ENCODE measurements around the gene SETSIP. TPM values are rescaled to one million over a fixed set of nuclear protein-coding genes. Genes with fewer than 3 reads are reported as not detected.

Gene SETSIP
- polyA plus RNA-seq, 1 donor (not counting 4 experiments of a cell fraction or from before 2014, with no cell fraction given), result 0.89 TPM

DNA sequence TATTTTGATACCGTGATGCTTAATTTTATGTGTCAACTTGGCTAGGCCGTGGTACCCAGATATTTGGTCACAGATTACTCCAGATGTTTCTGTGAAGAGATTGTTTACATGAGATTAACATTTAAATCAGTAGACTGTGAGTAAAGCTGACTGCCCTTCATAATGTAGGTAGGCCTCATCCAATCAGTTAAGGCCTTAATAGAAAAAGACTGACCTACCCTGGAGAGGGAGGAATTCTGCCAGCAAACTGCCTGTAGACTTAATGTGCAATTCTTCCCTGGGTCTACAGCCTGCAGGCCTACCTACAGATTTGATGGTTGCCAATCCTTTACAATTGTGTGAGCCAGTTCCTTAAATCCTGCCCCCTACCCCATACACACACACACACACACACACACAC is 4.3 kb downstream of the SETSIP start:
- no peaks in the 10 kb centered on the region for H3K79me2 ChIP-seq (ENCODE audit: control insufficient read depth, insufficient read depth, low read length)
- no peaks in the 10 kb centered on the region for H3K36me3 ChIP-seq (ENCODE audit: control insufficient read depth in 2 of 2, extremely low read depth in 1 of 2, insufficient read depth in 2 of 2, low read length in 2 of 2)
- H3K27ac ChIP-seq (ENCODE audit: control insufficient read depth, insufficient read depth, low read length), result no peak overlapping the region
- dilution Hi-C loops (cut with MboI; ENCODE audit: extremely low pct_ligation_motif_present, low sequenced_read_pairs), result no loop called here
- H2AFZ ChIP-seq (ENCODE audit: control insufficient read depth, low read length), result no peak overlapping the region
- DNase-seq (ENCODE audit: low read depth, low spot score) (no peak), FAIRE-seq (no peak)
- peaks cover 4% of the 10 kb centered on the region for H3K27me3 ChIP-seq (ENCODE audit: control insufficient read depth, extremely low read depth, insufficient read depth, low read length)
- H3K9me3 ChIP-seq (ENCODE audit: control insufficient read depth, low read depth, low read length), result no peaks in the 10 kb centered on the region
- H3K9me1 ChIP-seq (ENCODE audit: control insufficient read depth, extremely low read depth, insufficient read depth, low read length), result no peaks in the 10 kb centered on the region
- no peak overlapping the region for H3K4me3 ChIP-seq (ENCODE audit: control insufficient read depth in 2 of 3, extremely low read depth in 1 of 3, insufficient read depth in 2 of 3, low read depth in 1 of 3, low read length in 3 of 3)
- H4K20me1 ChIP-seq (ENCODE audit: control insufficient read depth, extremely low read depth, insufficient read depth, low read length), result no peaks in the 10 kb centered on the region
- no peak overlapping the region for H3K9ac ChIP-seq (ENCODE audit: control insufficient read depth, extremely low read depth, insufficient read depth, low read length)
- H3K4me1 ChIP-seq (ENCODE audit: control insufficient read depth, extremely low read depth, insufficient read depth, low read length), result no peaks in the 10 kb centered on the region
- H3K4me2 ChIP-seq (ENCODE audit: control insufficient read depth, extremely low read depth, insufficient read depth, low read depth, low read length), result no peak overlapping the region
- TF ChIP-seq CTCF (optimal IDR thresholded peaks at IDR 0.05 in 1 of 3, IDR thresholded peaks at IDR 0.05 in 1 of 3, conservative IDR thresholded peaks at IDR 0.05 in 1 of 3; ENCODE audit: extremely low read depth in 1 of 3, insufficient read depth in 2 of 3, low read length in 3 of 3) (no peak), EZH2 (IDR thresholded peaks at IDR 0.05; ENCODE audit: low read length) (no peak)

GRCh38 chr1:92066321-92066720 is 8.9 kb downstream of the SETSIP start:
- Histone ChIP-seq H3K27ac (ENCODE audit: control insufficient read depth, insufficient read depth, low read length) (no peak overlapping the region), H3K27me3 (ENCODE audit: control insufficient read depth, extremely low read depth, insufficient read depth, low read length) (peaks cover 4% of the 10 kb centered on the region), H3K9ac (ENCODE audit: control insufficient read depth, extremely low read depth, insufficient read depth, low read length) (no peak overlapping the region), H2AFZ (ENCODE audit: control insufficient read depth, low read length) (no peak overlapping the region), H3K79me2 (ENCODE audit: control insufficient read depth, insufficient read depth, low read length) (no peaks in the 10 kb centered on the region), H3K4me3 (ENCODE audit: control insufficient read depth in 2 of 3, extremely low read depth in 1 of 3, insufficient read depth in 2 of 3, low read depth in 1 of 3, low read length in 3 of 3) (no peak overlapping the region), H3K36me3 (ENCODE audit: control insufficient read depth in 2 of 2, extremely low read depth in 1 of 2, insufficient read depth in 2 of 2, low read length in 2 of 2) (no peaks in the 10 kb centered on the region), H3K9me1 (ENCODE audit: control insufficient read depth, extremely low read depth, insufficient read depth, low read length) (no peaks in the 10 kb centered on the region), H3K4me1 (ENCODE audit: control insufficient read depth, extremely low read depth, insufficient read depth, low read length) (no peaks in the 10 kb centered on the region), H3K9me3 (ENCODE audit: control insufficient read depth, low read depth, low read length) (no peaks in the 10 kb centered on the region), H3K4me2 (ENCODE audit: control insufficient read depth, extremely low read depth, insufficient read depth, low read depth, low read length) (no peak overlapping the region), H4K20me1 (ENCODE audit: control insufficient read depth, extremely low read depth, insufficient read depth, low read length) (no peaks in the 10 kb centered on the region)
- DNase-seq (ENCODE audit: low read depth, low spot score), result no peak
- FAIRE-seq, result no peak
- no peak for TF ChIP-seq CTCF (optimal IDR thresholded peaks at IDR 0.05 in 1 of 3, IDR thresholded peaks at IDR 0.05 in 1 of 3, conservative IDR thresholded peaks at IDR 0.05 in 1 of 3; ENCODE audit: extremely low read depth in 1 of 3, insufficient read depth in 2 of 3, low read length in 3 of 3)
- no peak for TF ChIP-seq EZH2 (IDR thresholded peaks at IDR 0.05; ENCODE audit: low read length)
- dilution Hi-C loops (cut with MboI; ENCODE audit: extremely low pct_ligation_motif_present, low sequenced_read_pairs), result no loop called here

Measured in keratinocyte (primary cell).